GM18499 (cell line): ENCODE data around the gene GDF11.
A peak's percentile ranks its signal among the peaks of the same experiment; 100 is the strongest.

Experiments used
- ATAC-seq: cut with Tn5 transposase; IDR thresholded peaks from one replicate; pipeline ENCODE4 v1.9.1; 2021; ENCODE audit warnings: moderate number of reproducible peaks; ENCODE audit not compliant: insufficient read depth, unreplicated experiment

Gene GDF11

GRCh38 chr12:55721601-55722213, 21.2 kb upstream of the GDF11 start:
- no peak for ATAC-seq

GRCh38 chr12:55722948-55723347, 20.0 kb upstream of the GDF11 start:
- no peak for ATAC-seq

DNA sequence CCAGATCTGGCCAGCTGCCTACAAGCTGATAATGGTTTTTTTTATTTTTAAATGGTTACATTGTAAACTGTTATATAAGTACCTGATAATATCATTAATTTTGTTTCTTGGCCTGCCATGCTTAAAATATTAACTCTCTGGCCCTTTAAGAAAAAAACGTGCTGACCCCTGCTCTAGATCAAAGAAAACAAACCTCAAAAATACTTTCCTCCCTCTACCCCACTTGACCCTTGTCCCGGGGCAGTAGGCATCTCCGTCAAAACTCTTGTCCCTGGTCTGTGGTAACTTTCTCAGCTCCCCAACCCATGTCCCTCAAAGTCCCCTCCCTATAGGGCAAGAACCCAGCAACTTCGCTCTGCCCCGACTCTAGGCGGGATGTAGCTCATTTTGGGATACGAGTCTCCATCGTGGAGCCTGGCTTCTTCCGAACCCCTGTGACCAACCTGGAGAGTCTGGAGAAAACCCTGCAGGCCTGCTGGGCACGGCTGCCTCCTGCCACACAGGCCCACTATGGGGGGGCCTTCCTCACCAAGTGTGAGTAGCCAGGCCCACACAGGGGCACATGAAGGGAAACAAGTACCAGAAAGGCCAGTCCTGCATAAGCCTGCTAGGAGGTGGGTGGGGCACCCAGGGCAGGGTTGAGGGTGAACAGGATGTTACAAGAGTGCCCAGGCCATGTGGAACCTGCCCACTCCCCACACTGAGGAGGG, 19.3 kb upstream of the GDF11 start:
- no peak for ATAC-seq

- no peak for ATAC-seq
Measured at GRCh38 chr12:55724226-55724939, 18.5 kb upstream of the GDF11 start.

GRCh38 chr12:55724940-55725309, 18.0 kb upstream of the GDF11 start:
- ATAC-seq, result no peak

GRCh38 chr12:55725556-55725955, 17.4 kb upstream of the GDF11 start:
- no peak for ATAC-seq

- no peak for ATAC-seq
Measured at GRCh38 chr12:55726971-55727370, 16.0 kb upstream of the GDF11 start.

DNA sequence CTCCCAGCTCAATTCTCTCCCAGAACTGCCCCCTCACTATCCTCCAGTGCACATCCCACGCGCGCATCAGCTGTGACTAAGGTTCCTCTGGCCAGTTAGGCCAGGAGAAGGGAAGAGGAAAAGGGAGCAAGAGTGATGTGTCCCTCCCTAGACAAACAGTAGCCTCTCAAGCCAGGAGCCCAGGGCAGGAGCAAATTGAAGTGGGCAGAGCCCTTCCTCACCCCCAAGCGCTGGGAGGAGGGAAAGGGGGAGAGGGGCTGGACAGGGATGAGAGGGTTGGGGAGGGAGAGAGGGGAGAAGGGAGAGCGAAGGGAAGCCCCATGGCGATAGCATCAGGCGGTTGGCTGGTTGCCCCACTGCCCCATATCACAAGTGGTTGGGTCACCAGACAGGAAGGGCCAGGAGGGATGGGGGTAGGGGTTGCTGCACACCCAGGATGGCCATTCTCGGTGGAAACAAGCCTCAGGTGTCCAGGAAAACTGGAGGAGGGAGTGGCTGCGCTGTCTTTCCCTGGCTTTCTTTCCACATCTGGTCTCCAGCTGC, 15.2 kb upstream of the GDF11 start:
- no peak for ATAC-seq

DNA sequence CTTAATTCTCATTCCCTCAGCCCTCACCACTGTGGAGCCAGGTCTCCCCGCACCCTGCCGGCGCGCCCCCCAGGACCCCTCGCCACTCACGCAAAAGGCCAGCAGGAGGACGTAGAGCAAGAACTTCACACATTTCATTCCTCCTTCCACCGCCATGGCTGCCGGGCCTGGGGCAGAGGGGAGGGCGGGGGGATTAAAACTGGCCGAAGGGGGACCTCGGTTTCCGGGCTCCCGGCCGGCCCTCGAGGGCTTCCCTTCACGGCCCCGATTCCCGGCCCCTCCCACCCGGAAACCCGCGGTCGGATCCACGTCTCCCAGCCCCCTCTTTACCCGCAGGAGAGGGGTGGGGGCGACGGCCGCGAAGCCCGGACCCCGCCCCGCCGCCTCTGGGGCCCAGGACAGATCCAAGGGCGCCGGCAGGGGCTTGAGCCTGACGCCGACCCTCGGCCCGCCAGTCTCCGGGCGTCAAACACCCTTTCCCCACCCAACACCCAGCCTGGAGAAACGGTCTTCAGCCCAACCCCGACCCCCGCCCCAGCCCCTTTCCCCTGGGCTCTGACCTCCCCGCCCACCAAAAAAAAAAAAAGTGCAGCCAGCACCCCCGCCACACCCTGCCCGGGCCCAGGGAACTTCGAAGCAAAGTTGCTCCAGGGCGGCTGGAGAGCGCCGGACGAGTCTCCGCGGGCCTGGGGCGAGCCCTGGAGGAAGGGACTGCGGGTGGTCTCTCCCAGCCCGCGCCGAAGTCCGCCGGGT, 14.6 kb upstream of the GDF11 start:
- peak; percentile 4 for ATAC-seq

DNA sequence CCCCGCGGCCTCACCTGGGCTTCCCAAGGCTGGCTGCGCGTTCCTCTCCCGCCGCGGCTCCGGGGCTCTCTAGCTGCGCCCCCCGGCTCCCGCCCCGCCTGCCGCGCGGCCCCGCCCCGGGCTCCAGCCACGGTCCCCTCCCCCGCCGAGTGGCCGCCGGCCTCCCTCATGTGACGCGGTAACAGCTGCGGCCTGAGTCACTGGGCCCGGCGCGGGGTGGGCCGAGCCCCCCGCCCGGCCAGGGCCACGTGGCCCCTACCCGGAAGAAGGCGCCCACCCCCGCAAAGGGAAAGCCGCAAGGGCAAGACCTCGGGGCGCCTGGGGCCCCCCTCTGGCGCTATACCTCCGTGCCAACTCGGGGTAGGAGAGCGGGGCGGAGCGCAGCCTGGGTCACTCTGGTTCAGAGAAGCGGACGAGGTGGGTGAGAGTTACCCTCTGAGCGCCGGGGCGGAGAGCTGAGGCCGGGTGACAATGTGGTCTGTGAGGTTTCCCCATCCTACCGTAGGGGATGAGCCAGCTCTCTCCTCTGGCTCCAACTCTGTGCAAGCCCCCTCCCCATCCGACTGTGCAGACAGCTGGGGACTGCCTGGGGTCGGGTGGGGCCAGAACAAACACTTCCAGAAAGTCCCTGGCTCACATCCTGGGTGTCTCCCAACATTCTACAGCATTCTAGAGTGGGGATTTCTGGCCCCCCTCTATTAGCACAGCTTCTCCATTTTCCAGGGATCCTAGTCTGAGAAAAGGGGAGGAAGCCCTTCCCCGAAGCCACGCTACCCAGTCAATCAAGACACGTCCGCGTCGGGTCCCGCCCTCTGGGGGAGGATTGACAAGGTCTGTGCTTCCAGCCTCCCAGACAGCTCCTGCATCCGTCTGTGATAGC, 13.7 kb upstream of the GDF11 start, which contains the start of gene CD63:
Gene CD63 (minus strand): TSS at position 71 of the 880 bp plus-strand sequence. CDS start 668 bp downstream, outside the sequence.
- ATAC-seq, result peak; percentile 35

GRCh38 chr12:55729819-55730818, 12.8 kb upstream of the GDF11 start:
- ATAC-seq, result peak; percentile 32

GRCh38 chr12:55732288-55732687, 10.6 kb upstream of the GDF11 start:
- ATAC-seq, result no peak

DNA sequence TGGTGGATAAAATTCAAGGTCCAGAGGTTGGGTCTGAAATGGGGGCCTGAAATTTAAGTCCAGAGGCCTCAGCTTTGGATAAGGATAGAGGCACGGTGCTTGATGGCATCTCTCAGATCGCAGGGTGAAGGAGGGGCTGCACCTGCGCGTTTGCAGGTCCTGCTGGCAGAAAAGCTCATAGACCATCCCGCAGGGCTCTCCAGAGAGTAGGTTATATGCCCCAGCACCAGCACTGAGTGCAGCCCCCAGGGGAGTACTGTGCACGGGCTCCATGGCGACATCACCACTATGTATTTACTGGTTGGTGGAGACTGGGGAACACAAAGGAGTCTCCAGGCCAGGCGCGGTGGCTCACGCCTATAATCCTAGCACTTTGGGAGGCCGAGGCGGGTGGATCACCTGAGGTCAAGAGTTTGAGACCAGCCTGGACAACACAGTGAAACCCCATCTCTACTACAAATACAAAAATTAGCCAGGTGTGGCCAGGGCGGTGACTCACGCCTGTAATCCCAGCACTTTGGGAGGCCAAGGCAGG, 9.8 kb upstream of the GDF11 start:
- no peak for ATAC-seq

DNA sequence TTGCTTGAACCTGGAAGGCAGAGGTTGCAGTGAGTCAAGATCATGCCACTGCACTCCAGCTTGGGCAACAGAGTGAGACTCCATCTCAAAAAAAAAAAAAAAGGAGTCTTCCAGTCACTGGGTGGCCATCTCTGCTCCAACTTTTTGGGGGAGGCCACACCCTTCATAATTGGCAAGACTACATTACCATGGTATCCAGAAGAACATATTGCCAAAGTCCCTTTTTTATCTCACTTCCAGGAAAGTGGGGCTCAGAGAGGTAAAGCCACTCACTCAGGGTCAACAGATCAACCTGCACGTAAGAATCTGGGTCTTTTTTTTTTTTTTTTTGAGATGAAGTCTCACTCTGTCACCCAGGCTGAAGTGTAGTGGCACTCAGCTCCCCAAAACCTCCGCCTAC, 9.1 kb upstream of the GDF11 start:
- ATAC-seq, result no peak

DNA sequence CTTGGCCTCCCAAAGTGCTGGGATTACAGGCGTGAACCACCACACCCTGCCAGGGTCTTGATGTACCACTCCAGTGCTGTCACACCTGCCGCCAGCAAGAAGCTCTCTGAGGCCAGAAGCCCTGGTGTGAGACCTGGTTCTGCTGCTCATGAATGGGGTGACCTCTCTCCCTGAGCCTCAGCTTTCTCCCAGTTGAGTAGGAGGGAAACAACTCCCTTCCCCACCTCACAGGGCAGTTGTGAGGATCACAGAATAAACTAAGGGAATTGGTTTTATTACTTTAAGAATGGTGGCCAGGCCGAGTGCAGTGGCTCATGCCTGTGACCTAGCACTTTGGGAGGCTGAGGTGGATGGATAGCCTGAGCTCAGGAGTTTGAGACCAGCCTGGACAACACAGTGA, 8.3 kb upstream of the GDF11 start:
- no peak for ATAC-seq

- no peak for ATAC-seq
Measured at GRCh38 chr12:55736076-55736475, 6.8 kb upstream of the GDF11 start.

- ATAC-seq, result no peak
Measured at GRCh38 chr12:55736780-55737580, 5.9 kb upstream of the GDF11 start.
